Endothelial cell of umbilical vein (primary cell): Measurements from ENCODE around the gene HECW1. TPM values are rescaled to one million over a fixed set of nuclear protein-coding genes. Genes with fewer than 3 reads are reported as not detected.

Source experiments
- BruUV-seq: library from RNA; stranded (reverse); fragments of 400-500 nt; replicated peaks from 2 replicates; lab custom pipeline; 2021; lab: Mats Ljungman, UMichigan
- CTCF ChIA-PET: fragments of 300-600, 350-600 bp; sonication (Branson Sonifier 250); formaldehyde crosslinking; loops from one replicate; lab custom pipeline; 2021; ENCODE audit warnings: antibody characterized with exemption, inconsistent platforms; lab: Charles Lee
- POLR2A ChIA-PET: fragments of 300-600, 350-600 bp; sonication (Branson Sonifier 250); formaldehyde crosslinking; loops from one replicate; lab custom pipeline; 2021; ENCODE audit warnings: antibody characterized with exemption, inconsistent platforms; lab: Charles Lee
- DNase-seq: peaks from one replicate; pipeline ENCODE4 v3.0.0-alpha.2; 2011; ENCODE audit warnings: low read depth, low spot score
- FAIRE-seq: peaks from 2 replicates; lab custom pipeline; 2011; peaks lifted over from hg19 to GRCh38; lab: Jason Lieb, UNC
- H2AFZ ChIP-seq: 2 replicates; pipeline ENCODE4 v1.6.0; 2012; ENCODE audit warnings: low read depth, low read length, control low read depth, inconsistent platforms
- H3K27ac ChIP-seq: 2 replicates; pipeline ENCODE4 v1.5.1; 2011; ENCODE audit warnings: low read depth, mild to moderate bottlenecking, control low read depth, low read length, moderate library complexity; ENCODE audit not compliant: insufficient read depth
- H3K27me3 ChIP-seq, 2 experiments: 2 replicates each; pipeline versions ENCODE4 v1.6.0 to v1.6.1; 2011; ENCODE audit warnings: low read length in 2 of 2, mixed read lengths in 1 of 2; ENCODE audit not compliant: control insufficient read depth in 2 of 2, insufficient read depth in 2 of 2
- H3K36me3 ChIP-seq, 2 experiments: 2 replicates in 1 of 2; 3 replicates in 1 of 2; pipeline ENCODE4 v1.5.1; 2011; ENCODE audit warnings: low read length in 2 of 2, mild to moderate bottlenecking in 1 of 2, moderate library complexity in 1 of 2; ENCODE audit not compliant: control insufficient read depth in 2 of 2, insufficient read depth in 2 of 2; ENCODE audit errors: extremely low read depth in 1 of 2
- H3K4me1 ChIP-seq: 3 replicates; pipeline ENCODE4 v1.5.1; 2011; ENCODE audit warnings: mild to moderate bottlenecking, low read length; ENCODE audit not compliant: control insufficient read depth, insufficient read depth; ENCODE audit errors: extremely low read depth
- H3K4me2 ChIP-seq: 2 replicates; pipeline ENCODE4 v1.6.1; 2011; ENCODE audit warnings: low read length, control low read depth, mixed read lengths; ENCODE audit not compliant: insufficient read depth
- H3K4me3 ChIP-seq, 3 experiments: fragments of 200-600 bp in 1 of 3; sonication (generic), shearing (Covaris generic) in 1 of 3; replicated peaks in 1 of 3; 2 replicates each; pipeline ENCODE4 v1.5.1; 2011 to 2016; ENCODE audit warnings: control low read depth in 3 of 3, low read length in 3 of 3, mild to moderate bottlenecking in 2 of 3, inconsistent platforms in 1 of 3, low read depth in 1 of 3, moderate library complexity in 1 of 3; ENCODE audit not compliant: insufficient read depth in 1 of 3
- H3K79me2 ChIP-seq: 2 replicates; pipeline ENCODE4 v1.6.0; 2012; ENCODE audit warnings: low read length, inconsistent platforms; ENCODE audit not compliant: control insufficient read depth, insufficient read depth
- H3K9ac ChIP-seq: replicated peaks from 2 replicates; pipeline ENCODE3; 2011; ENCODE audit warnings: low read length, control low read depth; ENCODE audit not compliant: insufficient read depth; ENCODE audit errors: extremely low read depth
- H3K9me1 ChIP-seq: replicated peaks from 3 replicates; pipeline ENCODE4 v1.6.0; 2011; ENCODE audit warnings: mild to moderate bottlenecking, low read length; ENCODE audit not compliant: control insufficient read depth, insufficient read depth; ENCODE audit errors: extremely low read depth
- H3K9me3 ChIP-seq: replicated peaks from 2 replicates; pipeline ENCODE4 v1.5.1; 2012; ENCODE audit warnings: low read length, inconsistent platforms; ENCODE audit not compliant: control insufficient read depth, insufficient read depth
- H4K20me1 ChIP-seq: replicated peaks from 2 replicates; pipeline ENCODE3; 2011; ENCODE audit warnings: mild to moderate bottlenecking, low read length; ENCODE audit not compliant: control insufficient read depth, insufficient read depth; ENCODE audit errors: extremely low read depth
- CTCF ChIP-seq, 2 donors: IDR thresholded peaks; 1 replicate in 1 of 2; 2 replicates in 1 of 2; pipeline ENCODE4 v1.5.1; 2011; ENCODE audit warnings: low read length in 2 of 2, mild to moderate bottlenecking in 2 of 2, moderate library complexity in 2 of 2, control low read depth in 1 of 2, inconsistent platforms in 1 of 2, low read depth in 1 of 2; ENCODE audit not compliant: insufficient read depth in 1 of 2; ENCODE audit errors: extremely low read depth in 1 of 2
- EZH2 ChIP-seq: IDR thresholded peaks from 2 replicates; pipeline ENCODE4 v1.6.1; 2012; ENCODE audit warnings: borderline replicate concordance, low read depth, mild to moderate bottlenecking, moderate library complexity, low read length, inconsistent platforms; ENCODE audit not compliant: severe bottlenecking
- GATA2 ChIP-seq: IDR thresholded peaks from 2 replicates; pipeline ENCODE4 v1.7.0; 2011; ENCODE audit warnings: low read depth, mild to moderate bottlenecking, moderate library complexity, mixed read lengths, low read length; ENCODE audit not compliant: insufficient read length, insufficient read depth
- JUN ChIP-seq: IDR thresholded peaks from 2 replicates; pipeline ENCODE4 v1.6.1; 2011; ENCODE audit warnings: borderline replicate concordance, low read depth; ENCODE audit not compliant: insufficient read length, insufficient read depth
- MAX ChIP-seq: IDR thresholded peaks from 2 replicates; pipeline ENCODE4 v1.6.1; 2011; ENCODE audit not compliant: insufficient read depth, insufficient read length
- MYC ChIP-seq: IDR thresholded peaks from one replicate; pipeline ENCODE4 v1.6.1; 2011; ENCODE audit warnings: mild to moderate bottlenecking, low read depth, low read length
- POLR2A ChIP-seq: IDR thresholded peaks from 2 replicates; pipeline ENCODE4 v1.6.1; 2012; ENCODE audit warnings: low read depth, mild to moderate bottlenecking, control low read depth, low read length
- POLR2AphosphoS5 ChIP-seq: IDR thresholded peaks from 2 replicates; pipeline ENCODE4 v1.6.1; 2012; ENCODE audit warnings: low read depth, mild to moderate bottlenecking, control low read depth, low read length, moderate library complexity; ENCODE audit not compliant: insufficient read depth
- dilution Hi-C: fragments of 300-500 bp; cut with MboI; formaldehyde crosslinking; loops from one replicate; pipeline ENCODE4 v1.15.0; 2019; ENCODE audit warnings: low sequenced_read_pairs; ENCODE audit not compliant: extremely low pct_ligation_motif_present
- intact Hi-C: fragments of 100-400 bp; cut with micrococcal nuclease; formaldehyde crosslinking; loops from one replicate; pipeline ENCODE4 v1.10.0; 2022
- polyA plus RNA-seq, 4 experiments: library from polyadenylated mRNA; depleted of rRNA in 3 of 4; stranded (reverse) in 3 of 4; unstranded in 1 of 4; fragments of >200 nt; gene quantifications; 2 replicates each; pipeline versions ENCODE4 v1.2.1 to v1.2.3, GENCODE V29; 2011 to 2012; ENCODE audit warnings: missing spikeins in 1 of 4
- total RNA-seq: library from RNA; stranded (reverse); gene quantifications from 2 replicates; pipeline ENCODE4 v1.2.3, GENCODE V29; 2021

HECW1 gene
- total and polyA plus RNA-seq, 2 donors (not counting 3 experiments of a cell fraction or from before 2014, with no cell fraction given): not detected

- intact Hi-C loops: no loop called here
Observed at GRCh38 chr7:43300121-43300520, 187.7 kb downstream of the HECW1 start.

More at GRCh38 chr7:43300121-43300520, 187.7 kb downstream of the HECW1 start:
- H3K9ac ChIP-seq: no peak overlapping the region
- dilution Hi-C loops: loop anchor here (25.0 kb wide), 1 partner anchor 313 kb away; no protein-coding TSS in a partner anchor
- H2AFZ ChIP-seq: no peak overlapping the region
- no peaks in the 10 kb centered on the region for H3K79me2 ChIP-seq
- DNase-seq (no peak), FAIRE-seq (no peak)
- H3K27me3 ChIP-seq: peaks cover 0 to 2% of the 10 kb centered on the region in 2 experiments
- TF ChIP-seq CTCF (IDR thresholded peaks at IDR 0.05; ENCODE audit: extremely low read depth in 1 of 2, insufficient read depth in 1 of 2, low read depth in 1 of 2, low read length in 2 of 2) (no peak), EZH2 (no peak), GATA2 (no peak), POLR2A (no peak), MAX (no peak), POLR2AphosphoS5 (no peak), JUN (no peak), MYC (no peak)
- no peak overlapping the region for H3K4me2 ChIP-seq
- ChIA-PET POLR2A (no interaction called here), CTCF (no interaction called here)
- no peaks in the 10 kb centered on the region for H3K9me3 ChIP-seq
- no peak overlapping the region for H3K27ac ChIP-seq
- no TSS peak for BruUV-seq
- H3K4me1 ChIP-seq: no peaks in the 10 kb centered on the region
- H3K36me3 ChIP-seq: no peaks in the 10 kb centered on the region
- H3K4me3 ChIP-seq: no peak overlapping the region
- no peaks in the 10 kb centered on the region for H4K20me1 ChIP-seq
- no peaks in the 10 kb centered on the region for H3K9me1 ChIP-seq
